Kidney (tissue), 14 donors: Measurements from ENCODE around the gene LHX8. TPM values are rescaled to one million over a fixed set of nuclear protein-coding genes. Genes with fewer than 3 reads are reported as not detected.

Experiments
- DNase-seq, 5 donors: peaks; one replicate each; pipeline ENCODE4 v3.0.0-alpha.2; 2013 to 2020
- FAIRE-seq: peaks from 2 replicates; lab custom pipeline; 2012; peaks lifted over from hg19 to GRCh38; lab: Jason Lieb, UNC
- H3K27ac ChIP-seq, 2 donors: one replicate each; pipeline ENCODE4 v1.7.0; 2013; ENCODE audit warnings: low read depth in 2 of 2, low read length in 2 of 2, inconsistent platforms in 1 of 2
- H3K27me3 ChIP-seq: one replicate; pipeline ENCODE4 v1.7.1; 2013; ENCODE audit warnings: low read length, inconsistent platforms; ENCODE audit not compliant: control insufficient read depth, insufficient read depth
- H3K36me3 ChIP-seq, 3 donors: one replicate each; pipeline versions ENCODE4 v1.7.0 to v1.7.1; 2013; ENCODE audit warnings: low read length in 3 of 3, control low read depth in 1 of 3, inconsistent platforms in 1 of 3; ENCODE audit not compliant: insufficient read depth in 3 of 3, control insufficient read depth in 2 of 3
- H3K4me1 ChIP-seq, 3 donors: one replicate each; pipeline versions ENCODE4 v1.7.0 to v1.7.1; 2013; ENCODE audit warnings: low read length in 3 of 3, inconsistent platforms in 1 of 3, low read depth in 1 of 3; ENCODE audit not compliant: control insufficient read depth in 2 of 3, insufficient read depth in 2 of 3
- H3K4me3 ChIP-seq, 3 donors: one replicate each; pipeline versions ENCODE4 v1.7.0 to v1.8.1; 2013; ENCODE audit warnings: low read length in 3 of 3, control low read depth in 1 of 3, inconsistent platforms in 1 of 3
- H3K9ac ChIP-seq, 3 donors: one replicate each; pipeline versions ENCODE4 v1.7.0 to v1.7.1; 2013; ENCODE audit warnings: low read length in 3 of 3, control low read depth in 1 of 3, inconsistent platforms in 1 of 3
- H3K9me3 ChIP-seq, 3 donors: one replicate each; pipeline versions ENCODE4 v1.7.0 to v1.7.1; 2013; ENCODE audit warnings: low read length in 3 of 3, control low read depth in 1 of 3, inconsistent platforms in 1 of 3; ENCODE audit not compliant: control insufficient read depth in 2 of 3, insufficient read depth in 1 of 3
- CTCF ChIP-seq: IDR thresholded peaks from 3 replicates; pipeline ENCODE4 v1.5.1; 2012; ENCODE audit warnings: mild to moderate bottlenecking, moderate library complexity, borderline replicate concordance; ENCODE audit not compliant: insufficient read depth; ENCODE audit errors: extremely low read depth
- intact Hi-C: fragments of 100-400 bp; cut with DNase I; formaldehyde crosslinking; loops from one replicate; pipeline ENCODE4 v1.11.1; 2022
- polyA plus RNA-seq: library from polyadenylated mRNA; stranded (reverse); fragments of 350-450 nt; fragmentation: Illumina TruSeq; extraction: RNeasy Lipid Tissue Mini Kit (QIAGEN cat#74804); gene quantifications from one replicate; pipeline ENCODE4 v1.2.3, GENCODE V29; 2014; ENCODE audit warnings: low read depth, low replicate concordance; ENCODE audit not compliant: insufficient read depth
- total RNA-seq: library from RNA; stranded (reverse); fragmentation: NEBNext Ultra II Directional; extraction: Animal tissue kit (Norgen Biotek cat#: 25700); gene quantifications from one replicate; pipeline ENCODE4 v1.2.1, GENCODE V29; 2021
- donor health status: control.
- donor health status: control.
- donor health status: control.
- donor health status: control.
- donor health status: control.
- donor health status: DM: yes; HTN: yes; CAD: no.
- donor health status: Normal renal cell carcinoma (clear cell type).

The LHX8 gene
- total and polyA plus RNA-seq, 2 donors from 2014 or later = not detected

GRCh38 chr1:75125161-75125726, 8.9 kb upstream of the LHX8 start:
- Histone ChIP-seq H3K9ac (no peak overlapping the region), H3K27ac (no peak overlapping the region), H3K27me3 (peaks cover 49% of the 10 kb centered on the region), H3K9me3 (no peaks in the 10 kb centered on the region), H3K36me3 (no peaks in the 10 kb centered on the region), H3K4me1 (peaks cover 0 to 4% (median 0%) of the 10 kb centered on the region in 3 donors), H3K4me3 (no peak overlapping the region)
- peak in 2 of 5 donors; percentile 17 to 50 for DNase-seq
- intact Hi-C loops = no loop called here
- TF ChIP-seq CTCF = no peak
- no peak for FAIRE-seq

GRCh38 chr1:75126611-75127101, 7.5 kb upstream of the LHX8 start:
- Histone ChIP-seq H3K4me1 (peaks cover 0 to 4% (median 0%) of the 10 kb centered on the region in 3 donors), H3K9ac (no peak overlapping the region), H3K36me3 (no peaks in the 10 kb centered on the region), H3K4me3 (no peak overlapping the region), H3K27ac (no peak overlapping the region), H3K9me3 (no peaks in the 10 kb centered on the region), H3K27me3 (peaks cover 63% of the 10 kb centered on the region)
- no peak for TF ChIP-seq CTCF
- DNase-seq (no peak), FAIRE-seq (no peak)
- intact Hi-C loops = no loop called here

GRCh38 chr1:75127916-75128717, 6.1 kb upstream of the LHX8 start:
- Histone ChIP-seq H3K4me3 (no peak overlapping the region), H3K9ac (no peak overlapping the region), H3K27me3 (peaks cover 77% of the 10 kb centered on the region), H3K36me3 (no peaks in the 10 kb centered on the region), H3K9me3 (no peaks in the 10 kb centered on the region), H3K4me1 (peaks cover 0 to 4% (median 0%) of the 10 kb centered on the region in 3 donors), H3K27ac (no peak overlapping the region)
- DNase-seq (peak in 2 of 5 donors; percentile 12 to 17), FAIRE-seq (no peak)
- intact Hi-C loops = no loop called here
- TF ChIP-seq CTCF = no peak
